GM12873 (cell line): Measurements from ENCODE around the gene LHPP.

Experiments
- CTCF ChIP-seq: IDR thresholded peaks from 2 replicates; pipeline ENCODE4 v1.5.1; 2012; ENCODE audit warnings: low read depth, mild to moderate bottlenecking, moderate library complexity, low read length, control low read depth; ENCODE audit not compliant: insufficient read depth; ENCODE audit errors: missing control alignments

The LHPP gene

GRCh38 chr10:124512600-124512999 is 51.0 kb downstream of the LHPP start:
- no peak for TF ChIP-seq CTCF

GRCh38 chr10:124515244-124515970 is 53.8 kb downstream of the LHPP start:
- TF ChIP-seq CTCF = no peak

GRCh38 chr10:124516181-124516580 is 54.6 kb downstream of the LHPP start:
- no peak for TF ChIP-seq CTCF

- TF ChIP-seq CTCF = no peak
These were observed 55.2 kb downstream of the LHPP start for GRCh38 chr10:124516746-124517397.

- TF ChIP-seq CTCF = no peak
These were observed 55.8 kb downstream of the LHPP start for GRCh38 chr10:124517461-124517860.

GRCh38 chr10:124517931-124518330 is 56.3 kb downstream of the LHPP start:
- no peak for TF ChIP-seq CTCF

- no peak for TF ChIP-seq CTCF
These were observed 56.7 kb downstream of the LHPP start for GRCh38 chr10:124518366-124518765.
